K562 (cell line): ENCODE measurements around the gene ABHD10. TPM values are rescaled to one million over a fixed set of nuclear protein-coding genes. Genes with fewer than 3 reads are reported as not detected.

ENCODE experiments used
- FUS ChIP-seq: fragments of 200-400 bp; formaldehyde crosslinking; optimal IDR thresholded peaks from 2 replicates; pipeline ENCODE3; 2017; ENCODE audit warnings: low read depth, low read length
- HDAC1 ChIP-seq, 2 experiments: fragments of 450-650 bp; IDR thresholded peaks; 2 replicates each; pipeline ENCODE4 v1.6.1; 2016 to 2017; ENCODE audit warnings: inconsistent platforms in 1 of 2, mild to moderate bottlenecking in 1 of 2, moderate library complexity in 1 of 2
- KDM5B ChIP-seq: fragments of 200-600 bp; sonication (generic); IDR thresholded peaks from 2 replicates; pipeline ENCODE4 v1.6.1; 2012; ENCODE audit warnings: low read depth, mild to moderate bottlenecking, moderate library complexity, low read length, control low read depth, inconsistent platforms; ENCODE audit not compliant: insufficient replicate concordance
- MAZ ChIP-seq, 2 experiments: fragments of 450-650 bp in 1 of 2; sonication (generic) in 1 of 2; formaldehyde crosslinking; IDR thresholded peaks in 1 of 2; conservative IDR thresholded peaks in 1 of 2; 2 replicates each; pipeline versions ENCODE4 v1.4.0 to v1.5.0; 2020; ENCODE audit warnings: mild to moderate bottlenecking in 1 of 2, missing genetic modification reagents in 1 of 2
- MBD2 ChIP-seq: sonication (generic); IDR thresholded peaks from 2 replicates; pipeline ENCODE4 v1.6.1; 2016; ENCODE audit warnings: low read depth, borderline replicate concordance
- MEIS2 ChIP-seq: fragments of 450-650 bp; IDR thresholded peaks from 2 replicates; pipeline ENCODE4 v1.6.1; 2014; ENCODE audit warnings: mild to moderate bottlenecking; ENCODE audit not compliant: partially characterized antibody
- MYBL2 ChIP-seq, 2 experiments: fragments of 450-650 bp in 1 of 2; sonication (generic) in 1 of 2; formaldehyde crosslinking in 1 of 2; IDR thresholded peaks; 2 replicates each; pipeline versions ENCODE4 v1.6.1 to v1.8.1; 2017 to 2022; ENCODE audit warnings: borderline replicate concordance in 1 of 2, inconsistent platforms in 1 of 2, low read depth in 1 of 2, mild to moderate bottlenecking in 1 of 2, missing genetic modification reagents in 1 of 2, moderate library complexity in 1 of 2
- NRF1 ChIP-seq, 2 experiments: fragments of 450-650 bp; IDR thresholded peaks in 1 of 2; conservative IDR thresholded peaks in 1 of 2; 2 replicates each; pipeline ENCODE4 v1.6.1; 2014; ENCODE audit warnings: mild to moderate bottlenecking in 2 of 2
- POLR2AphosphoS5 ChIP-seq: IDR thresholded peaks from 2 replicates; pipeline ENCODE4 v1.6.1; 2011; ENCODE audit warnings: mild to moderate bottlenecking, low read depth, low read length, moderate library complexity; ENCODE audit not compliant: control insufficient read depth, insufficient read depth
- POLR2B ChIP-seq: fragments of 450-650 bp; IDR thresholded peaks from 2 replicates; pipeline ENCODE4 v1.6.1; 2018; ENCODE audit warnings: low read depth; ENCODE audit not compliant: partially characterized antibody
- RNF219 ChIP-seq: fragments of 250-450 bp; sonication (Bioruptor Pico); IDR thresholded peaks from 2 replicates; pipeline ENCODE4 v1.5.0; 2022; ENCODE audit warnings: mild to moderate bottlenecking
- SAFB ChIP-seq: fragments of 200-400 bp; formaldehyde crosslinking; IDR thresholded peaks from 2 replicates; pipeline ENCODE4 v1.6.1; 2017; ENCODE audit warnings: low read depth, low read length, borderline replicate concordance
- SAP30 ChIP-seq: fragments of 200-600 bp; sonication (generic); IDR thresholded peaks from 2 replicates; pipeline ENCODE4 v1.6.1; 2012; ENCODE audit warnings: borderline replicate concordance, low read depth, mild to moderate bottlenecking, moderate library complexity, low read length, control low read depth, inconsistent platforms; ENCODE audit not compliant: insufficient read depth, poor library complexity, severe bottlenecking
- TAF9B ChIP-seq: fragments of 450-650 bp; IDR thresholded peaks from 2 replicates; pipeline ENCODE4 v1.6.1; 2018; ENCODE audit warnings: mild to moderate bottlenecking; ENCODE audit not compliant: partially characterized antibody
- ZBTB7A ChIP-seq: IDR thresholded peaks from 2 replicates; pipeline ENCODE4 v1.6.1; 2011; ENCODE audit warnings: low read depth, mild to moderate bottlenecking, low read length, moderate library complexity, borderline replicate concordance; ENCODE audit not compliant: control insufficient read depth
- ZNF75A ChIP-seq: fragments of 450-650 bp; formaldehyde crosslinking; IDR thresholded peaks from 2 replicates; pipeline ENCODE4 v1.4.0; 2020; ENCODE audit warnings: mild to moderate bottlenecking
- polyA plus RNA-seq, 8 experiments: library from polyadenylated mRNA; depleted of rRNA in 4 of 8; stranded (reverse) in 5 of 8; unstranded in 3 of 8; fragments of >200 nt; fragmentation: Nextera tagmentation in 2 of 8; fragmentation: Illumina TruSeq in 1 of 8; extraction: Ambion mirVana in 2 of 8; extraction: Trizol in 1 of 8; gene quantifications; 2 replicates each; pipeline versions ENCODE4 v1.2.1 to v1.2.3, GENCODE V29; 2011 to 2014; ENCODE audit warnings: inconsistent platforms in 1 of 8, missing spikeins in 1 of 8
- total RNA-seq, 7 experiments: library from RNA; depleted of rRNA in 6 of 7; stranded (reverse); fragments of >200 nt in 6 of 7; fragmentation: Illumina TruSeq in 2 of 7; extraction: Trizol in 2 of 7; gene quantifications; 2 replicates each; pipeline versions ENCODE4 v1.2.1 to v1.2.3, GENCODE V29; 2011 to 2021; ENCODE audit warnings: low replicate concordance in 1 of 7
- TF ChIP-seq, protein P1 (sequence below): fragments of 250-450 bp; sonication (Bioruptor Pico); IDR thresholded peaks from 2 replicates; pipeline ENCODE4 v1.9.0; 2021; ENCODE audit warnings: mild to moderate bottlenecking, inconsistent platforms
- TF ChIP-seq, protein P2 (sequence below), 2 experiments: IDR thresholded peaks; 2 replicates each; pipeline ENCODE4 v1.6.1; 2011; ENCODE audit warnings: borderline replicate concordance in 1 of 2, control low read depth in 1 of 2, low read depth in 1 of 2, low read length in 1 of 2, mild to moderate bottlenecking in 1 of 2, mixed read lengths in 1 of 2, moderate library complexity in 1 of 2; ENCODE audit not compliant: insufficient read depth in 1 of 2, insufficient read length in 1 of 2, poor library complexity in 1 of 2, severe bottlenecking in 1 of 2; ENCODE audit errors: extremely low read depth in 1 of 2

The ABHD10 gene
- total and polyA plus RNA-seq, 9 of the 15 experiments (the other 6 are each of a cell fraction or from before 2014, with no cell fraction given): 6.1 to 29.5 (median 11.5) TPM

DNA sequence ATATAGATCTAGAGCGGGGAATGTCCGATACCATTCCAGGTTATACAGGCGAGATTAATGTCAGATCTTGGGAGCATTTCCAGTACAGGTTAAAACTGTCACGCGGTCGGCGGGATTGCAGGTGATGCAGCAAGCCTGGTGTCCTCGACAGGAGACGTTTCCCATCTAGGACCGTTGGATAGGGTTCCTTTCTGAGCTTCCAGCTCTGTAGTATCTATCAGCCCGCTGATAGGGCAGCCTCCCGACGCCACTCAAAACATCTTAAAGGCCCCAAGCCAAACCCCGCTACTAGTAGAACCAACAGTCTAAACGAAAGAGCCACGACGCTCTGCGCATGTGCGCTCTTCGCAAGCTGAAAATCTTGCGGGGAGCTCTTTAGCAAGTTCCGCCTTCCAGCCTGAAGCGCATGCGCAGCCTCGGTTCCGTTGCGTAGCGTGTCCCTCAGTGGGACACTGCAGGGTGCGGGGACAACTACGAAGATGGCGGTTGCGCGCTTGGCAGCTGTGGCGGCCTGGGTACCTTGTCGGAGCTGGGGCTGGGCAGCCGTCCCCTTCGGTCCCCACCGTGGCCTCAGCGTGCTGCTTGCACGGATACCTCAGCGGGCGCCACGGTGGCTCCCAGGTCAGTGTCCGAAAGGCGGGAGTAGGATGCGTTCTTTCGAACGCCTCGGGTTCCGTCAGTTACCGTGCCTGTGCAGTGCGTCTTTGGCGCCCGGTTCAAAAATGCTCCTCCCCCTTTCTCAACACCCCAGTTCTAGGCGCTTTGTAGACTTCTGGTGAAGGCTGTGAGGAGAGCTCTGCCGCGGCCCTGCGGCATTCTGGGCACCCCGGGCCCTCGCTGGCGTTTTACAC lies at the start of gene ABHD10 (continued):
- TF ChIP-seq SAP30 (peak; percentile 57), POLR2AphosphoS5 (peak; percentile 72; the same call in 1 of the 2 replicates), MYBL2 (IDR thresholded peaks at IDR 0.05; ENCODE audit: low read depth) (peak; percentile 60; the same call in 1 of the 2 replicates), MYBL2 (CRISPR knock-in tag; IDR thresholded peaks at IDR 0.05; ENCODE audit: borderline replicate concordance) (no peak), POLR2B (peak; percentile 77), SAFB (0 out of 2 replicates have a peak, but pooled peaks have one; percentile 27), ZNF75A (CRISPR knock-in tag) (no peak), HDAC1 (IDR thresholded peaks at IDR 0.05) (peak in 1 of 2 experiments; percentile 15; a peak in 1 of 4 replicates), MEIS2 (peak; percentile 86), NRF1 (conservative IDR thresholded peaks at IDR 0.05 in 1 of 2, IDR thresholded peaks at IDR 0.05 in 1 of 2) (peak; percentile 97 to 98), ZBTB7A (no peak), MAZ (CRISPR knock-in tag; conservative IDR thresholded peaks at IDR 0.05 in 1 of 2, IDR thresholded peaks at IDR 0.05 in 1 of 2) (peak in 1 of 2 experiments; percentile 22; a peak in 1 of 4 replicates), RNF219 (no peak), FUS (no peak), KDM5B (peak; percentile 89), MBD2 (0 out of 2 replicates have a peak, but pooled peaks have one; percentile 44), TAF9B (peak; percentile 31)
- TF ChIP-seq, protein P1, sequence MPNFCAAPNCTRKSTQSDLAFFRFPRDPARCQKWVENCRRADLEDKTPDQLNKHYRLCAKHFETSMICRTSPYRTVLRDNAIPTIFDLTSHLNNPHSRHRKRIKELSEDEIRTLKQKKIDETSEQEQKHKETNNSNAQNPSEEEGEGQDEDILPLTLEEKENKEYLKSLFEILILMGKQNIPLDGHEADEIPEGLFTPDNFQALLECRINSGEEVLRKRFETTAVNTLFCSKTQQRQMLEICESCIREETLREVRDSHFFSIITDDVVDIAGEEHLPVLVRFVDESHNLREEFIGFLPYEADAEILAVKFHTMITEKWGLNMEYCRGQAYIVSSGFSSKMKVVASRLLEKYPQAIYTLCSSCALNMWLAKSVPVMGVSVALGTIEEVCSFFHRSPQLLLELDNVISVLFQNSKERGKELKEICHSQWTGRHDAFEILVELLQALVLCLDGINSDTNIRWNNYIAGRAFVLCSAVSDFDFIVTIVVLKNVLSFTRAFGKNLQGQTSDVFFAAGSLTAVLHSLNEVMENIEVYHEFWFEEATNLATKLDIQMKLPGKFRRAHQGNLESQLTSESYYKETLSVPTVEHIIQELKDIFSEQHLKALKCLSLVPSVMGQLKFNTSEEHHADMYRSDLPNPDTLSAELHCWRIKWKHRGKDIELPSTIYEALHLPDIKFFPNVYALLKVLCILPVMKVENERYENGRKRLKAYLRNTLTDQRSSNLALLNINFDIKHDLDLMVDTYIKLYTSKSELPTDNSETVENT (CRISPR knock-in tag): peak; percentile 55; the same call in 1 of the 2 replicates
- TF ChIP-seq, protein P2, sequence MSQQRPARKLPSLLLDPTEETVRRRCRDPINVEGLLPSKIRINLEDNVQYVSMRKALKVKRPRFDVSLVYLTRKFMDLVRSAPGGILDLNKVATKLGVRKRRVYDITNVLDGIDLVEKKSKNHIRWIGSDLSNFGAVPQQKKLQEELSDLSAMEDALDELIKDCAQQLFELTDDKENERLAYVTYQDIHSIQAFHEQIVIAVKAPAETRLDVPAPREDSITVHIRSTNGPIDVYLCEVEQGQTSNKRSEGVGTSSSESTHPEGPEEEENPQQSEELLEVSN (IDR thresholded peaks at IDR 0.05; ENCODE audit: borderline replicate concordance in 1 of 2, extremely low read depth in 1 of 2, insufficient read depth in 1 of 2, insufficient read length in 1 of 2, low read depth in 1 of 2, low read length in 1 of 2, poor library complexity in 1 of 2, severe bottlenecking in 1 of 2): peak; percentile 64 to 65
